Neural crest cell (in vitro differentiated cells): ENCODE measurements around the gene DIP2C. TPM values are rescaled to one million over a fixed set of nuclear protein-coding genes. Genes with fewer than 3 reads are reported as not detected.

ENCODE experiments used
- DNase-seq: peaks from one replicate; pipeline ENCODE4 v3.0.0; 2021; ENCODE audit warnings: low read depth, mixed read lengths, low spot score
- H3K27ac Mint-ChIP-seq: one replicate; pipeline ENCODE4 v1.8.0; 2021; ENCODE audit warnings: mild to moderate bottlenecking, mixed read lengths; ENCODE audit not compliant: unreplicated experiment
- H3K27me3 Mint-ChIP-seq: 2 replicates; pipeline ENCODE4 v1.8.0; 2021; ENCODE audit warnings: low read depth, mild to moderate bottlenecking, mixed read lengths
- H3K36me3 Mint-ChIP-seq: 2 replicates; pipeline ENCODE4 v1.8.0; 2021; ENCODE audit warnings: low read depth, mild to moderate bottlenecking, mixed read lengths
- H3K4me1 Mint-ChIP-seq: 2 replicates; pipeline ENCODE4 v1.8.0; 2021; ENCODE audit warnings: mixed read lengths
- H3K4me3 Mint-ChIP-seq: one replicate; pipeline ENCODE4 v1.8.0; 2021; ENCODE audit warnings: mild to moderate bottlenecking, mixed read lengths
- H3K9me3 Mint-ChIP-seq: 2 replicates; pipeline ENCODE4 v1.8.0; 2021; ENCODE audit warnings: mixed read lengths
- CTCF ChIP-seq: fragments of 200-600 bp; sonication (generic); conservative IDR thresholded peaks from 2 replicates; pipeline ENCODE4 v1.5.0; 2021; ENCODE audit warnings: antibody characterized with exemption, mild to moderate bottlenecking
- total RNA-seq: library from RNA; stranded (reverse); gene quantifications from 2 replicates; pipeline ENCODE4 v1.2.1, GENCODE V29; 2021

DIP2C gene
- total RNA-seq, 1 donor from 2014 or later = 21.7 TPM

- no peak for TF ChIP-seq CTCF
- no peaks in the 10 kb centered on the region for H3K9me3 Mint-ChIP-seq
- H3K36me3 Mint-ChIP-seq = peaks cover under 1% of the 10 kb centered on the region
- no peak overlapping the region for H3K27ac Mint-ChIP-seq
- H3K4me3 Mint-ChIP-seq = no peak overlapping the region
- no peak for DNase-seq
- H3K4me1 Mint-ChIP-seq = no peaks in the 10 kb centered on the region
- no peaks in the 10 kb centered on the region for H3K27me3 Mint-ChIP-seq
These were observed 445.2 kb downstream of the DIP2C start for GRCh38 chr10:244227-244626.

GRCh38 chr10:241966-242643 lies 447.4 kb downstream of the DIP2C start:
- no peak for TF ChIP-seq CTCF
- Mint-ChIP-seq H3K36me3 (peaks cover 4% of the 10 kb centered on the region), H3K27ac (no peak overlapping the region), H3K27me3 (no peaks in the 10 kb centered on the region), H3K4me1 (no peaks in the 10 kb centered on the region), H3K4me3 (no peak overlapping the region), H3K9me3 (no peaks in the 10 kb centered on the region)
- DNase-seq = no peak

- Mint-ChIP-seq H3K27ac (no peak overlapping the region), H3K4me3 (no peak overlapping the region)
- TF ChIP-seq CTCF = no peak
These were observed 448.0 kb downstream of the DIP2C start for GRCh38 chr10:241451-241850.

GRCh38 chr10:239109-239508 lies 450.4 kb downstream of the DIP2C start:
- Mint-ChIP-seq H3K27ac (no peak overlapping the region), H3K27me3 (no peaks in the 10 kb centered on the region), H3K4me3 (no peak overlapping the region), H3K36me3 (peaks cover 7% of the 10 kb centered on the region), H3K9me3 (no peaks in the 10 kb centered on the region), H3K4me1 (no peaks in the 10 kb centered on the region)
- DNase-seq = no peak
- no peak for TF ChIP-seq CTCF

More at GRCh38 chr10:241451-241850, 448.0 kb downstream of the DIP2C start:
- H3K9me3 Mint-ChIP-seq = no peaks in the 10 kb centered on the region
- peaks cover 7% of the 10 kb centered on the region for H3K36me3 Mint-ChIP-seq
- H3K27me3 Mint-ChIP-seq = no peaks in the 10 kb centered on the region
- H3K4me1 Mint-ChIP-seq = no peaks in the 10 kb centered on the region
- no peak for DNase-seq

GRCh38 chr10:235915-236314 lies 453.6 kb downstream of the DIP2C start:
- Mint-ChIP-seq H3K27ac (no peak overlapping the region), H3K4me3 (no peak overlapping the region), H3K27me3 (no peaks in the 10 kb centered on the region), H3K9me3 (no peaks in the 10 kb centered on the region), H3K4me1 (no peaks in the 10 kb centered on the region), H3K36me3 (peaks cover 7% of the 10 kb centered on the region)
- TF ChIP-seq CTCF = no peak
- no peak for DNase-seq
